Uterine smooth muscle cell (primary cell): ENCODE data around the gene PLBD2. TPM values are rescaled to one million over a fixed set of nuclear protein-coding genes. Genes with fewer than 3 reads are reported as not detected.

Experiments
- total RNA-seq: library from RNA; depleted of rRNA; stranded (reverse); fragments of >200 nt; gene quantifications from 2 replicates; pipeline ENCODE4 v1.2.3, GENCODE V29; 2014

The PLBD2 gene
- total RNA-seq = 33.5 and 56.9 TPM in 2 replicates

GRCh38 chr12:113358381-113359132 lies at the start of gene PLBD2:
Gene PLBD2, plus strand, starts transcription at chr12:113358587. Its CDS starts 14 bp downstream, at chr12:113358601.

GRCh38 chr12:113334786-113335539 lies 23.4 kb upstream of the PLBD2 start, which contains the start of gene SLC8B1:
Gene SLC8B1, minus strand, starts transcription at chr12:113335109. Its CDS starts 2,231 bp downstream, at chr12:113332878.

GRCh38 chr12:113403435-113404415 lies 45.3 kb downstream of the PLBD2 start, which contains the start of gene SDS:
Gene SDS, minus strand, starts transcription at chr12:113403887. Its CDS starts 4,179 bp downstream, at chr12:113399708.

GRCh38 chr12:113422030-113422885 lies 63.9 kb downstream of the PLBD2 start, which contains the start of gene SDSL:
Gene SDSL, plus strand, starts transcription at chr12:113422380. Its CDS starts 5,603 bp downstream, at chr12:113427983.

Other genes starting within 250 kb of the PLBD2 start
- not detected in 2 replicates for gene RASAL1, start 222.8 kb upstream of the PLBD2 start, total RNA-seq
- not detected in 2 replicates for gene CFAP73, start 208.9 kb upstream of the PLBD2 start, total RNA-seq
- gene DDX54, start 173.1 kb upstream of the PLBD2 start, total RNA-seq = 36.7 and 45.6 TPM in 2 replicates
- 14.7 and 17.5 TPM in 2 replicates for gene RITA1, start 172.9 kb upstream of the PLBD2 start, total RNA-seq
- gene TPCN1, start 137.1 kb upstream of the PLBD2 start, total RNA-seq = 12.0 and 34.0 TPM in 2 replicates
- gene SLC8B1, start 23.5 kb upstream of the PLBD2 start, total RNA-seq = 15.2 and 20.4 TPM in 2 replicates
- not detected in 2 replicates for gene SDS, start 45.3 kb downstream of the PLBD2 start, total RNA-seq
- gene SDSL, start 63.8 kb downstream of the PLBD2 start, total RNA-seq = 7.5 and 18.4 TPM in 2 replicates
- gene LHX5, start 113.3 kb downstream of the PLBD2 start, total RNA-seq = not detected in 2 replicates